ENCODE results near the gene IRAG1.

GRCh38 chr11:10731064-10731680, 37.6 kb upstream of the IRAG1 start:
- TF ChIP-seq POLR2A (IDR thresholded peaks at IDR 0.05): no peak
- TF ChIP-seq CTCF (IDR thresholded peaks at IDR 0.05): no peak
